ENCODE results near the gene ERFL.

ERFL gene

GRCh38 chr19:41906271-41906670, 22.0 kb downstream of the ERFL start:
- H3K79me2 ChIP-seq (ENCODE audit: insufficient read depth, low read length) = no peaks in the 10 kb centered on the region
- TF ChIP-seq EZH2 (IDR thresholded peaks at IDR 0.05; ENCODE audit: borderline replicate concordance, low read length) (no peak), CTCF (IDR thresholded peaks at IDR 0.05; ENCODE audit: low read length) (no peak)

GRCh38 chr19:41905273-41906002, 22.8 kb downstream of the ERFL start:
- Histone ChIP-seq H3K36me3 (ENCODE audit: insufficient read depth, low read length) (peaks cover 79% of the 10 kb centered on the region), H3K27ac (ENCODE audit: low read depth, low read length, poor library complexity, severe bottlenecking) (no peak overlapping the region), H4K20me1 (ENCODE audit: insufficient read depth, low read length) (no peaks in the 10 kb centered on the region), H3F3A (ENCODE audit: insufficient read depth, low read length) (no peaks in the 10 kb centered on the region), H3K4me3 (ENCODE audit: low read depth, low read length, poor library complexity, severe bottlenecking) (no peak overlapping the region), H3K9ac (ENCODE audit: low read length) (no peak overlapping the region), H3K9me3 (ENCODE audit: low read length) (no peaks in the 10 kb centered on the region), H2AFZ (ENCODE audit: low read length) (no peak overlapping the region), H3K4me2 (ENCODE audit: low read length) (no peak overlapping the region), H3K79me2 (ENCODE audit: insufficient read depth, low read length) (no peaks in the 10 kb centered on the region), H3K4me1 (ENCODE audit: insufficient read depth, low read length, severe bottlenecking) (no peaks in the 10 kb centered on the region), H3K27me3 (ENCODE audit: insufficient read depth, low read length) (no peaks in the 10 kb centered on the region), H3K9me2 (ENCODE audit: low read depth, low read length) (no peaks in the 10 kb centered on the region)
- TF ChIP-seq EZH2 (IDR thresholded peaks at IDR 0.05; ENCODE audit: borderline replicate concordance, low read length) = no peak
- no peak for TF ChIP-seq CTCF (IDR thresholded peaks at IDR 0.05; ENCODE audit: low read length)

More at GRCh38 chr19:41906271-41906670, 22.0 kb downstream of the ERFL start:
- Histone ChIP-seq H3F3A (ENCODE audit: insufficient read depth, low read length) (no peaks in the 10 kb centered on the region), H3K27ac (ENCODE audit: low read depth, low read length, poor library complexity, severe bottlenecking) (no peak overlapping the region), H3K4me3 (ENCODE audit: low read depth, low read length, poor library complexity, severe bottlenecking) (no peak overlapping the region), H2AFZ (ENCODE audit: low read length) (no peak overlapping the region), H3K9me2 (ENCODE audit: low read depth, low read length) (no peaks in the 10 kb centered on the region), H3K9ac (ENCODE audit: low read length) (no peak overlapping the region), H3K9me3 (ENCODE audit: low read length) (no peaks in the 10 kb centered on the region), H3K4me1 (ENCODE audit: insufficient read depth, low read length, severe bottlenecking) (no peaks in the 10 kb centered on the region), H3K36me3 (ENCODE audit: insufficient read depth, low read length) (peaks cover 73% of the 10 kb centered on the region), H3K4me2 (ENCODE audit: low read length) (no peak overlapping the region), H4K20me1 (ENCODE audit: insufficient read depth, low read length) (no peaks in the 10 kb centered on the region), H3K27me3 (ENCODE audit: insufficient read depth, low read length) (peaks cover 2% of the 10 kb centered on the region; the same call in 1 of the 2 replicates)

GRCh38 chr19:41904118-41904870, 24.0 kb downstream of the ERFL start:
- Histone ChIP-seq H3K9ac (ENCODE audit: low read length) (no peak overlapping the region), H3F3A (ENCODE audit: insufficient read depth, low read length) (no peaks in the 10 kb centered on the region), H3K4me2 (ENCODE audit: low read length) (no peak overlapping the region), H3K9me2 (ENCODE audit: low read depth, low read length) (no peaks in the 10 kb centered on the region), H3K27ac (ENCODE audit: low read depth, low read length, poor library complexity, severe bottlenecking) (no peak overlapping the region), H3K79me2 (ENCODE audit: insufficient read depth, low read length) (no peaks in the 10 kb centered on the region), H3K4me3 (ENCODE audit: low read depth, low read length, poor library complexity, severe bottlenecking) (no peak overlapping the region), H3K36me3 (ENCODE audit: insufficient read depth, low read length) (peaks cover 90% of the 10 kb centered on the region), H2AFZ (ENCODE audit: low read length) (no peak overlapping the region), H3K4me1 (ENCODE audit: insufficient read depth, low read length, severe bottlenecking) (no peaks in the 10 kb centered on the region), H4K20me1 (ENCODE audit: insufficient read depth, low read length) (no peaks in the 10 kb centered on the region), H3K9me3 (ENCODE audit: low read length) (no peaks in the 10 kb centered on the region), H3K27me3 (ENCODE audit: insufficient read depth, low read length) (no peaks in the 10 kb centered on the region)
- TF ChIP-seq CTCF (IDR thresholded peaks at IDR 0.05; ENCODE audit: low read length) (no peak), EZH2 (IDR thresholded peaks at IDR 0.05; ENCODE audit: borderline replicate concordance, low read length) (no peak)

Measured in OCI-LY1 (cell line).